B cell (primary cell): ENCODE measurements around the gene FAM124A. TPM values are rescaled to one million over a fixed set of nuclear protein-coding genes. Genes with fewer than 3 reads are reported as not detected.

Experiments
- ATAC-seq: fragments of 200-7000 bp; cut with Tn5 transposase; one replicate; pipeline ENCODE4 v1.10.0; 2021; ENCODE audit warnings: low read depth, mild to moderate bottlenecking, moderate number of reproducible peaks, moderate library complexity
- CTCF ChIA-PET: fragments of 350-600 bp; sonication (Branson Sonifier 250); formaldehyde crosslinking; loops from one replicate; lab custom pipeline; 2021; ENCODE audit warnings: antibody characterized with exemption, inconsistent platforms; lab: Charles Lee
- POLR2A ChIA-PET: fragments of 350-600 bp; sonication (Branson Sonifier 250); formaldehyde crosslinking; loops from one replicate; lab custom pipeline; 2021; ENCODE audit warnings: antibody characterized with exemption; lab: Charles Lee
- DNase-seq: peaks from one replicate; pipeline ENCODE4 v3.0.0; 2013
- H2AFZ ChIP-seq: 2 replicates; pipeline ENCODE4 v1.6.1; 2012; ENCODE audit warnings: mild to moderate bottlenecking, low read depth, low read length; ENCODE audit not compliant: insufficient read depth, poor library complexity, severe bottlenecking
- H3K27ac ChIP-seq, 2 donors: 1 replicate in 1 of 2; 2 replicates in 1 of 2; pipeline ENCODE4 v1.5.1; 2012 to 2013; ENCODE audit warnings: low read length in 2 of 2, mild to moderate bottlenecking in 2 of 2, moderate library complexity in 1 of 2
- H3K27me3 ChIP-seq, 4 experiments: fragments of 200-600 bp in 1 of 4; sonication (generic) in 1 of 4; replicated peaks in 1 of 4; 1 replicate in 2 of 4; 2 replicates in 2 of 4; pipeline versions ENCODE4 v1.6.1 to v1.7.0; 2013 to 2016; ENCODE audit warnings: low read length in 3 of 4, mild to moderate bottlenecking in 2 of 4, mixed read lengths in 1 of 4, moderate library complexity in 1 of 4; ENCODE audit not compliant: insufficient read depth in 4 of 4, control insufficient read depth in 3 of 4; ENCODE audit errors: control extremely low read depth in 1 of 4
- H3K36me3 ChIP-seq, 2 experiments: replicated peaks in 1 of 2; 1 replicate in 1 of 2; 2 replicates in 1 of 2; pipeline versions ENCODE4 v1.6.1 to v1.7.1; 2013; ENCODE audit warnings: low read length in 1 of 2; ENCODE audit not compliant: insufficient read depth in 2 of 2, control insufficient read depth in 1 of 2; ENCODE audit errors: control extremely low read depth in 1 of 2, extremely low read depth in 1 of 2
- H3K4me1 ChIP-seq, 2 donors: fragments of 200-600 bp in 1 of 2; sonication (generic) in 1 of 2; 1 replicate in 1 of 2; 2 replicates in 1 of 2; pipeline versions ENCODE4 v1.5.1 to v1.6.1; 2013 to 2017; ENCODE audit warnings: low read length in 2 of 2; ENCODE audit not compliant: control insufficient read depth in 2 of 2, insufficient read depth in 2 of 2
- H3K4me2 ChIP-seq: replicated peaks from 2 replicates; pipeline ENCODE3; 2012; ENCODE audit warnings: mild to moderate bottlenecking, low read depth, low read length; ENCODE audit not compliant: poor library complexity, severe bottlenecking
- H3K4me3 ChIP-seq, 5 experiments: fragments of 200-600 bp in 1 of 5; sonication (generic) in 1 of 5; 1 replicate in 3 of 5; 2 replicates in 2 of 5; pipeline versions ENCODE4 v1.5.1 to v1.7.0; 2011 to 2016; ENCODE audit warnings: low read length in 4 of 5, mild to moderate bottlenecking in 4 of 5, low read depth in 2 of 5, control low read depth in 1 of 5, moderate library complexity in 1 of 5; ENCODE audit not compliant: insufficient read depth in 1 of 5; ENCODE audit errors: control extremely low read depth in 1 of 5, extremely low read depth in 1 of 5
- H3K79me2 ChIP-seq: fragments of 200-600 bp; sonication (generic); one replicate; pipeline ENCODE4 v1.6.0; 2016; ENCODE audit warnings: low read length; ENCODE audit not compliant: control insufficient read depth, insufficient read depth
- H3K9ac ChIP-seq: fragments of 200-600 bp; sonication (generic); 2 replicates; pipeline ENCODE4 v1.6.1; 2017; ENCODE audit warnings: mild to moderate bottlenecking, low read length, moderate library complexity
- H3K9me3 ChIP-seq, 3 donors: one replicate each; pipeline versions ENCODE4 v1.6.1 to v1.7.1; 2013; ENCODE audit warnings: low read length in 2 of 3; ENCODE audit not compliant: control insufficient read depth in 2 of 3, insufficient read depth in 1 of 3; ENCODE audit errors: control extremely low read depth in 1 of 3
- H4K20me1 ChIP-seq: 2 replicates; pipeline ENCODE4 v1.6.0; 2012; ENCODE audit warnings: mild to moderate bottlenecking, low read length; ENCODE audit not compliant: insufficient read depth, control insufficient read depth, poor library complexity, severe bottlenecking
- H3K27ac Mint-ChIP-seq: one replicate; pipeline ENCODE4 v1.8.0; 2021; ENCODE audit warnings: mixed read lengths
- H3K27me3 Mint-ChIP-seq: one replicate; pipeline ENCODE4 v1.8.0; 2021; ENCODE audit warnings: mixed read lengths
- H3K4me1 Mint-ChIP-seq: one replicate; pipeline ENCODE4 v1.8.0; 2021; ENCODE audit warnings: mixed read lengths
- H3K4me3 Mint-ChIP-seq: one replicate; pipeline ENCODE4 v1.8.0; 2021; ENCODE audit warnings: mixed read lengths
- H3K9me3 Mint-ChIP-seq: one replicate; pipeline ENCODE4 v1.8.0; 2022; ENCODE audit warnings: mixed read lengths; ENCODE audit not compliant: insufficient read depth
- EZH2 ChIP-seq: IDR thresholded peaks from 2 replicates; pipeline ENCODE4 v1.6.1; 2012; ENCODE audit warnings: borderline replicate concordance, low read depth, mild to moderate bottlenecking, moderate library complexity, low read length; ENCODE audit not compliant: insufficient read depth, poor library complexity, severe bottlenecking
- WGBS: methylation state at CpG from one replicate; pipeline ENCODE4 v1.1.5; 2013; ENCODE audit warnings: missing lambda C conversion rate; ENCODE audit not compliant: insufficient coverage; 5-methylcytosine and 5-hydroxymethylcytosine counted together
- intact Hi-C: fragments of 100-400 bp; cut with micrococcal nuclease; formaldehyde crosslinking; loops from one replicate; pipeline ENCODE4 v1.10.0; 2022
- polyA plus RNA-seq: library from polyadenylated mRNA; depleted of rRNA; stranded (reverse); fragments of >200 nt; gene quantifications from 2 replicates; pipeline ENCODE4 v1.2.3, GENCODE V29; 2012
- total RNA-seq, 2 donors: library from RNA; stranded (reverse); fragments of 120-200 nt in 1 of 2; gene quantifications; 1 replicate in 1 of 2; 2 replicates in 1 of 2; pipeline versions ENCODE4 v1.2.3 to v1.2.4, GENCODE V29; 2013 to 2022
- TF ChIP-seq, protein P1 (sequence below): fragments of 200-600 bp; IDR thresholded peaks from one replicate; pipeline ENCODE4 v1.8.0; 2022; ENCODE audit warnings: antibody characterized with exemption, mild to moderate bottlenecking

The FAM124A gene
- total and polyA plus RNA-seq, 2 donors (not counting 1 experiment from before 2014, with no cell fraction given), result 0.09 to 0.39 TPM

- H3K9me3 Mint-ChIP-seq, result no peaks in the 10 kb centered on the region
- Histone ChIP-seq H3K36me3 (no peaks in the 10 kb centered on the region), H3K27ac (no peak overlapping the region), H3K4me1 (no peaks in the 10 kb centered on the region), H3K9ac (no peak overlapping the region), H4K20me1 (no peaks in the 10 kb centered on the region), H3K4me3 (no peak overlapping the region), H2AFZ (no peak overlapping the region), H3K27me3 (no peaks in the 10 kb centered on the region), H3K4me2 (no peak overlapping the region), H3K79me2 (no peaks in the 10 kb centered on the region), H3K9me3 (no peaks in the 10 kb centered on the region)
- ATAC-seq (no peak), DNase-seq (no peak)
- no peak for TF ChIP-seq EZH2
- TF ChIP-seq, protein P1, sequence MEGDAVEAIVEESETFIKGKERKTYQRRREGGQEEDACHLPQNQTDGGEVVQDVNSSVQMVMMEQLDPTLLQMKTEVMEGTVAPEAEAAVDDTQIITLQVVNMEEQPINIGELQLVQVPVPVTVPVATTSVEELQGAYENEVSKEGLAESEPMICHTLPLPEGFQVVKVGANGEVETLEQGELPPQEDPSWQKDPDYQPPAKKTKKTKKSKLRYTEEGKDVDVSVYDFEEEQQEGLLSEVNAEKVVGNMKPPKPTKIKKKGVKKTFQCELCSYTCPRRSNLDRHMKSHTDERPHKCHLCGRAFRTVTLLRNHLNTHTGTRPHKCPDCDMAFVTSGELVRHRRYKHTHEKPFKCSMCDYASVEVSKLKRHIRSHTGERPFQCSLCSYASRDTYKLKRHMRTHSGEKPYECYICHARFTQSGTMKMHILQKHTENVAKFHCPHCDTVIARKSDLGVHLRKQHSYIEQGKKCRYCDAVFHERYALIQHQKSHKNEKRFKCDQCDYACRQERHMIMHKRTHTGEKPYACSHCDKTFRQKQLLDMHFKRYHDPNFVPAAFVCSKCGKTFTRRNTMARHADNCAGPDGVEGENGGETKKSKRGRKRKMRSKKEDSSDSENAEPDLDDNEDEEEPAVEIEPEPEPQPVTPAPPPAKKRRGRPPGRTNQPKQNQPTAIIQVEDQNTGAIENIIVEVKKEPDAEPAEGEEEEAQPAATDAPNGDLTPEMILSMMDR, result no peak
- H3K4me3 Mint-ChIP-seq, result no peak overlapping the region
- peaks cover 10% of the 10 kb centered on the region for H3K27me3 Mint-ChIP-seq
- CTCF ChIA-PET, result no interaction called here
- no peak overlapping the region for H3K27ac Mint-ChIP-seq
- WGBS, result no CpG with 5 or more reads among the region's 2 CpGs
- POLR2A ChIA-PET, result interaction anchor here (0.7 kb wide), 1 partner anchor 1472 kb away, joined by 5 read pairs; no protein-coding TSS in a partner anchor
- intact Hi-C loops, result no loop called here
- H3K4me1 Mint-ChIP-seq, result no peaks in the 10 kb centered on the region
These were observed 52.9 kb downstream of the FAM124A start for GRCh38 chr13:51275101-51275500.

DNA sequence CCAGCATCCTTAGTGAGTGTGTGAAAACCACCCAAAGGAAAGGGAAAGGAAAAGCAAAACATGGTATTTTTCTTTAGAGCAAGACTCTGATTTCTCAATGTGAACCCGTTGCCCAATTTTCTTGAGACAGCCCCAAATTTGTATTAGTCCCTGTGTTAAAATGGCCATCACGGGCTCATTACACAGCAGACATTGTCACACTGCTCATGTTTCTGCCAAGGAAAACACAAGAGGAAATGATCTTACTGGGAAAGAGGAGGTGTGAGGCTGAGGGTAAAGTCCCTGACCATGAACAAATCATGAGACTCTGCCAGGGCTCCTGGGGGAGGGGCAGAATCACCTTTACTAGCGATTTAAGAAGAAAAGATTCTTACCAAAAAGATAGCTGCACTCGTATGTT lies 54.4 kb downstream of the FAM124A start:
- ChIA-PET CTCF (interaction anchor here (1.1 kb wide), 1 partner anchor 9 kb away, joined by 5 read pairs; no protein-coding TSS in a partner anchor), POLR2A (no interaction called here)
- TF ChIP-seq, protein P1, result no peak
- no peak for TF ChIP-seq EZH2
- H3K27ac ChIP-seq, result no peak overlapping the region
- Mint-ChIP-seq H3K9me3 (no peaks in the 10 kb centered on the region), H3K4me3 (no peak overlapping the region), H3K27me3 (peaks cover 12% of the 10 kb centered on the region), H3K27ac (no peak overlapping the region), H3K4me1 (no peaks in the 10 kb centered on the region)
- H3K4me1 ChIP-seq, result no peaks in the 10 kb centered on the region
- no peak overlapping the region for H3K9ac ChIP-seq
- no peak for DNase-seq
- H4K20me1 ChIP-seq, result no peaks in the 10 kb centered on the region
- ATAC-seq, result no peak
- 100% methylated on average over 2 of the region's 4 CpGs for WGBS
- intact Hi-C loops, result no loop called here
- no peak overlapping the region for H2AFZ ChIP-seq
- H3K79me2 ChIP-seq, result no peaks in the 10 kb centered on the region
- no peak overlapping the region for H3K4me3 ChIP-seq
- H3K36me3 ChIP-seq, result no peaks in the 10 kb centered on the region
- H3K4me2 ChIP-seq, result no peak overlapping the region
- H3K9me3 ChIP-seq, result no peaks in the 10 kb centered on the region
- H3K27me3 ChIP-seq, result no peaks in the 10 kb centered on the region
